GM19240 (cell line): Measurements from ENCODE around the gene PATL2.
"Not testable (repeated sequence)": the region's sequence is repeated elsewhere in the genome, so short reads cannot be mapped to it uniquely, and the experiment has no call there.

Experiments
- DNase-seq: peaks from one replicate; pipeline ENCODE4 v3.0.0; 2011; ENCODE audit warnings: low spot score; ENCODE audit not compliant: insufficient read length

Gene PATL2

DNA sequence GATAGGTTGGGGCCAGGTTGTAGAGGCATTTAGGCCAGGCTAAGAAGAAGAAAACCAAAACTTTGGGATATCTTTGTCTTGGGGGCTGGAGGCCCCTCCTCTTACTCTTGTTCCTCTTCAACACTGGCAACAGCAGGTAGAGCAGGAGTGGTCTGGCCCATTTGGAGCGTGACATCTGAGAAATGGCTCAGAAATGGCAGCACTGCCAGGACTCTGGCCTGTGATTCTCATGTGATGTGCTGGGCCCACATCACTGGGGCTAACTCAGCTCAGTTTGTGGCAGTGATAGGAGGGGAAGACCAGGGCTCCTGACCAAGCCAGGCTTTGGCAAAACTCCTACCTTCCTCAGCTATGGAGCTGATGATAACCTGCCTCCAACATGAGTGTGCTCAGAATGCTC lies 18.5 kb downstream of the PATL2 start:
- DNase-seq = no peak

DNA sequence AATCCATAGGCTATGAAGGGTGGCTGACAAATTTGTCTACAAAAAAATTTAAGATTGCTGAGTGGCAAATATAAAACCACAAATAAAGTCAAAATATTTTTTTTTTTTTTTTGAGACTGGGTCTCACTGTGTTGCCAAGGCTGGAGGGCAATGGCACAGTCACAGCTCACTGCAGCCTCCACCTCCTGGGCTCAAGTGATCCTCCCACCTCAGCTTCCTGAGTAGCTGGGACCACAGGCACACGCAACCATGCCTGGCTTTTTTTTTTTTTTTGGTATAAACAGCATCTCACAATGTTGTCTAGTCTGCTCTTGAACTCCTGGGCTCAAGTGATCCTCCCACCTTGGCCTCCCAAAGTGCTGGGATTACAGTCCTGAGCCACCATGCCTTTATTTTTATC lies 20.9 kb downstream of the PATL2 start:
- DNase-seq = not testable (repeated sequence)

DNA sequence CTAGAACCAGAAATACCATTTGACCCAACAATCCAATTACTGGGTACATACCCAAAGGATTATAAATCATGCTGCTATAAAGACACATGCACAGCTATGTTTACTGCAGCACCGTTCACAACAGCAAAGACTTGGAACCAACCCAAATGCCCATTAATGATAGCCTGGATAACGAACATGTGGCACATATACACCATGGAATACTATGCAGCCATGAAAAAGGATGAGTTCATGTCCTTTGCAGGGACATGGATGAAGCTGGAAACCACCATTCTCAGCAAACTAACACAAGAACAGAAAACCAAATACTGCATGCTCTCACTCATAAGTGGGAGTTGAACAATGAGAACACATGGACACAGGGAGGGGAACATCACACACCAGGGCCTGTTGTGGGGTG lies 21.8 kb downstream of the PATL2 start:
- DNase-seq = not testable (repeated sequence)

DNA sequence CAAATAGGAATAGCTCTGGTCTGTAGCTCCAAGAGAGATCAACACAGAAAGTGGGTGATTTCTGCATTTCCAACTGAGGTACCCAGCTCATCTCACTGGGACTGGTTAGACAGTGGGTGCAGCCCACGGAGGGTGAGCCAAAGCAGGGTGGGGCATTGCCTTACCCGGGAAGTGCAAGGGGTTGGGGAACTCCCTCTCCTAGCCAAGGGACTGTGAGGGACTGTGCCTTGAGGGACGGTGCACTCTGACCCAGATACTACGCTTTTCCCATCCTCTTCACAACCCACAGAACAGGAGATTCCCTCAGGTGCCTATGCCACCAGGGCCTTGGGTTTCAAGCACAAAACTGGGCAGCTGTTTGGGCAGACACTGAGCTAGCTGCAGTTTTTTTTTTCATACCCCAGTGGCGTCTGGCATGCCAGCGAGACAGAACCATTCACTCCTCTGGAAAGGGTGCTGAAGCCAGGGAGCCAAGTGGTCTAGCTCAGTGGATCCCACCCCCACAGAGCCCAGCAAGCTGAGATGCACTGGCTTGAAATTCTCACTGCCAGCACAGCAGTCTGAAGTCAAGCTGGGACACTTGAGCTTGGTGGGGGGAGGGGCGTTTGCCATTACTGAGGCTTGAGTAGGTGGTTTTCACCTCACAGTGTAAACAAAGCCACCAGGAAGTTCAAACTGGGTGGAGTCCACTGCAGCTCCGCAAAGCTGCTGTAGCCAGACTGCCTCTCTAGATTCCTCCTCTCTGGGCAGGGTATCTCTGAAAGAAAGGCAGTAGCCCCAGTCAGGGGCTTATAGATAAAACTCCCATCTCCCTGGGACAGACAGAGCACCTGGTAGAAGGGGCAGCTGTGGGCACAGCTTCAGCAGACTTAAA lies 28.1 kb downstream of the PATL2 start:
- DNase-seq = not testable (repeated sequence)

DNA sequence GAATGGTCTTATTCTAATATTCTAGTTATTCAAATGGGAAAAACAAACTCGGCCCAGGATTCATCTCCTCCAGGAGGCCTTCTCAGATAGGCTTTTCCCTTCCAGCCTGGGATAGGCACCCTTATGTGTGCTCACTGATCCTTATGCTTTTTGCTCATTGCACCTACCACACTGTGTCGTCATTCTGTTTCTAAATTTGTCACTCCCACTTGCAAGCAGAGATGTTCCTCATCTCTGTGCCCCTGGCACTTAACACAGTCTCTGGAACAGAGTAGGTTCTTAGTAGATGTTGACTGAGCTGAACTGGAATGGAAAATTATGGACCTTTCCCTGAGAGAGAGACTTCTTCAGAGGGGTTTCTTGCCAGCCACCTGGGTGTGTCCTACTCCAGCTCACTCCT lies 28.9 kb downstream of the PATL2 start:
- DNase-seq = no peak

DNA sequence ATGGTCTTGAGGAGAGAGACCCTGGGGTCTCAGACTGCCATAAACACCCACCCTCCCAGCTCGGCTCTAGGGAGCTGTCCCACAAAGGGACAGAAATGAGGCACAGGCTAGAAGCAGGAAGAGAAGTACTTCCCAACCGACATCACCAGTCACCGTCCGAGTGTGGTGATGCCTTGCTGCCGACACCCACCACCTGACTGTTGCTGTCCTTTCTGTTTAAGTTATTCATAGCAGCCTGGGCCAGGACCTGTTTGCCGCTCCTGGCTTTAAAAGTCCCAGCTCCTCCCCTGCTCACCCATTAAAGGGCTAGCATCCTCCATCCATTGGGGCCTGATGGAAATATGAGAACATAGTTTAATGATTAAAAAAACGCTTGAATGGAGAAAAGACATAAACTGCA lies 34.4 kb downstream of the PATL2 start:
- no peak for DNase-seq

DNA sequence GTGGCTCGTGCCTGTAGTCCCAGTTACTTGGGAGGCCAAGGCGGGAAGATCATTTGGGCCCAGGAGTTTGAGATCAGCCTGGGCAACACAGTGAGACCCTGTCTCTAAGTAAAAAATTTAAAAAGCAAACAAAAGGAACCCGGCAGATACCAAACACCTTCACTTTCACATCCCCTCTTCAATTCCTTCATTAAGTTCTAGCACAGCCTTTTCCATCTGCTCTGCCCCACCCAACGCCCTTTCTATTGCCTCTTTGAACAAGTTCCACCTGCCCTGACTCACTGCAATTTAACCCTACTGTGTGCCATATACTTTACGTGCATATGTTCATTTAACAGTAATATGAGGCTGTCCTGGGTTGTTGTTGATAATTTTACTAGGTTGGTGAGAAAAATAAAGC lies 35.2 kb downstream of the PATL2 start:
- no peak for DNase-seq

DNA sequence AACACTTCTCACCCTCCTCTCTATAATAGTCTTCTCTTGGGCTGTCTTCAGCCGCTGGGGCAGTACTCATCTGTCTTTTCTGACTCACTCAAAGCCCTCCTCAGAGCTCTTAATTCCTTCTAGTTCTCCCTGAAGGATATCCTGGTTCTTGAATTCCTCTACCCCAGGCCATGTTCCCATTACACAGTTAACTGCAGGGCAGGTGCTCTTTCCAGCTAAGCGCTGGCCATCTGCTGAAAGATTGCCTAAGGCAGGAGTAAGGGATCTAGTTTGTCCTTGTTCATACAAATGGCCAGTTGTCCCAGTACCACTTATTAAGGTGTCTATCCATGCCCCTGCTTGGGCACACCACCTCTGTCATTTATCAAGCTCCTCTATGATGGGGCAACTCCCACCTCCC lies 37.5 kb downstream of the PATL2 start:
- no peak for DNase-seq

DNA sequence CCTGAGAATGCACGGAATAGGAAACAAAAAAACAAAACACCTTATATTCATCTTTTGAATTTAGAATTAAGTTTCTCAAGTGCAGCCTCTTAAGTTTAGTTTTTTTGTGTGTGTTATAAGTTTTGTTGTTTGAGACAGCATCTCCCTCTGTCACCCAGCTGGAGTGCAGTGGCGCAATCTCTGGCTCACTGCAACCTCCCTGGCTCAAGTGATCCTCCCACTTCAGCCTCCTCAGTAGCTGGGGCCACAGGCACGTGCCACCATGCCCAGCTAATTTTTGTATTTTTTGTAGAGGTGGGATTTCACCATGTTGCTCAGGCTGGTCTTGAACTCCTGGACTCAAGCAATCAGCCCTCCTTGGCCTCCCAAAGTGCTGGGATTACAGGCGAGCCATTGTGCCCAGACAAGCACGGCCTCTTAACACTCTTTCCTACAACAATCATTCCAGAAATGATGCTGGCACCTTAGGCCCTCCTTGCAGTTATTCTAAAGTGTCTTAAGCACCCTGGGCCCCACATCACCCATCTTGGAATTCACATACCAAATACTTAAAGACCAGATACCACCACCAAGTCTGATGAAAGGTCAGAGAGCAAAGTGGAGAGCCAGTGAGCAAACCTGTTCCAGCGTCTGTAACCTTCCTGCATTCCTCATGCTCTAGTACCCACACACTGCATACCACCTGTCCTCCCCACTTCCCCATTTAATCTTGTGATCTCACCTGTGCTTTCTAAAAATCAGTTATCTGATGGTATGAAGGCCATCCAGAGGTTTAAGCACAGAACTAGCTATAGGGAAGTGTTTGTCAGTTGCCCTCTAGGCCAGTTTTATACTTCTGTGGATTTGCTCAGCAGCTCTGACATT lies 40.8 kb downstream of the PATL2 start:
- no peak for DNase-seq

DNA sequence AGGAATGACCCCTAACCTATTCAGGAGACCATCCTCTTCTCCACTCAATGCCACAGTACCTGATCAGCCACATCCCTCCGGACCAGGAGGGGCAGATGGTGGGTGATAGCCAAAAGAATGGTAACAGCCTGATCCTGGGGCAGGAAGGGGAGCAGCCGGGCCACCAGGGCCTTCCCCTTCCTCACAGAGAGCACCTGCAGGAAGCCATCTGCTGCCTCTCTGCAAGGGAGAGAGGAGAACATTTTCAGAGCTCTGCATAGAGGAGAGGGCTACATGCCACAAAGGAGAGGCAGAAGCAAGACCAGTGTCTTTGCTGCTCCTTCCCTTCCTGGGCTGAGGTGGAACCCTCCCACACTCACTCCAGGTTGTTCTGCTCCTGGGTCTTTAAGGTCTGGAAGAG lies 42.2 kb downstream of the PATL2 start:
- no peak for DNase-seq

DNA sequence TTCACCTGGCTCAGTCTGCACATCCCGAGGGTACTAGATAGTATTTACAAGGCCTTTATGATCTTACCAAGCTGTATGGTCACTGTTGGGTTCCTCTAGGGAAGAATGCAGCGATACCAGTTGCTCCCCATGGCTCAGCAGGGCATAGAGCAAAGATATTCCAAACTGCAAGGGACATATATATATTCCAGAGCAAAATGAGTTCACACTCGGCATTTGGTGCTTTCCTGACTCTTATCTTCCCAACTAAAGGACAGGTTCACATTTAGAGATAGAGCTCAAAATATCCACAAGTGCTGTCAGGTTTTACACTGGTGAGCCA lies 44.1 kb downstream of the PATL2 start:
- DNase-seq = no peak

DNA sequence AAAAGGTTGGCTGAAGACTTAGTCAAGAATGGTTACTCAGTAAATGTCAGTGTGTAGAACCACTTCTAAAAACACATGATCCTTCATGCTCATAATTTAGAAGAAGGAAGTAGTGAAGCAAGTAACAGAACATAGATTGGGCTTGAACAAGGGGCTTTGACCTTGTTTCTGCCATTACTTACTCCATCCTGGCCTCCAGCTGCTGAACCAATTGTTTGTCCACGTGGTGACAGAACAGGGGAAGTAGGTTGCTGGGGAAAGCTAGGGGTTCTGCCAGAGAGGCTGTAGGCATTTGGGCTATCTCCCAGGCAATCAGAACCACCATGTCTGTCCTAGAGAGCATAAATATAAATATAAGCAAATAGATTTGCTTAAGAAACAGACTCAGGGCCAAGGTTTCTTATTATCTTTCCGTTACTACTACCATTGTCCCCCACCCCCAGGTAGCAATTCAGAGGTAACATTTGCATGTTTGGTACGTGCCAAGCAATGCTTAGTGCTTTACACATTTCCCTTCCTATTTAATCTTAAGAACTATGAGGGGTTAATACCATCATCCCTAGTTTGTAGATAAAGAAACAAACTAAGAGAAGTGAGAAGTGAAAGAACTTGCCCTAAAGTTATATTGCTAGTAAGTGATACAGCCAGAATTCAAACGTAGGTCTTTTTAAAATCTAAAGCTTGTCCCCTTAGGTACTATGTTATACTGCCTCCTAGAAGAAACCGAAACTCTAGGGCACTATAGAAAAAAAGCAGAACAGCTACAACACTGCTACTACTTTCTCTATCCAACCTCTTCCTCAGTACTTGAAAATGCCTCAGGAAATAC lies 44.7 kb downstream of the PATL2 start:
- no peak for DNase-seq

DNA sequence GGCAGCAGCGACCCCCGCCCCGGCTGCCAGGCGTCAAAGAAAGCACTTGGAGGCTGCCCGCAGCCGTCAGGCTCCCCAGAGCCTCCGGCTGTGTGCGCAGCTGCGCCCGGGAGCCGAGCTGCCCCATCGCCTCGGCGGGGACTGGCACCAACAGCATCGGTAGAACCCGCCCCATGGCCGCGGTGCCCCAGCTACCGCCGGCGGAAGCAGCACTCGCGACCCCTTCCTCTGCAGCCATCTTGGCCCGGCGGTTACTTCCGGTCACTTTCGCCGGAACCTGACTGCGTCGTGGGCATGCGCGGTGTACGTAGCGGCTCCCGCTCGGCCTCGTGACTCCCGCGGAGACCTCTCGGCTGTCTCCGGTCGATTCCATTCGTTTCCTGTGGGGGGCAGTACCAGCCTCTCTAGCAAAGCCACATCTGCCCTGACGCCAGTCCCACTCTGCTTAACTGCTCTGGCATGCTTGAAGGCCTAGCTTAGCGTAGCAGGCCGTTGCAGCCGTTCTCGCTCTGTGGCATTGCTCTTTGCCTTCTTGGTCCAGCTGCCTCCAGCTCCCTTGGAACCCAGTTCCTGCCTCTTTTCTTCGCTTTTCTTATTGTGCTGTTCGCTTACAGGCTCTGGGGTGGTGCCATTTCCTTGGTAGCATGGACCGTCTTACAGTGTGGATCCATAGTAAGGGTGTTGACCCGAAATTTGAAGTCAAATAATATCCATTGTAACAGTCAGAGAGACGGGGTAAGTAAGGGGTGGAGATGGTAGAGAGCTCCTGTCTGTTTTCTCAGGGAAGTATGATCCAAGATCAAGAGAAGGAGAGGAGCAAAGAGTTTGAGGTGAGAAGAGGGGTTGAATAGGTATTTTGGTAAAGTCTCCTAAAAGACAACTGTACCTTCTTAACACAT lies 47.5 kb downstream of the PATL2 start, which contains the start of gene SPG11:
SPG11 (minus strand) TSS at position 253 of the 899 bp plus-strand sequence; CDS start at position 238, 15 bp downstream.
- peak; percentile 64 for DNase-seq

DNA sequence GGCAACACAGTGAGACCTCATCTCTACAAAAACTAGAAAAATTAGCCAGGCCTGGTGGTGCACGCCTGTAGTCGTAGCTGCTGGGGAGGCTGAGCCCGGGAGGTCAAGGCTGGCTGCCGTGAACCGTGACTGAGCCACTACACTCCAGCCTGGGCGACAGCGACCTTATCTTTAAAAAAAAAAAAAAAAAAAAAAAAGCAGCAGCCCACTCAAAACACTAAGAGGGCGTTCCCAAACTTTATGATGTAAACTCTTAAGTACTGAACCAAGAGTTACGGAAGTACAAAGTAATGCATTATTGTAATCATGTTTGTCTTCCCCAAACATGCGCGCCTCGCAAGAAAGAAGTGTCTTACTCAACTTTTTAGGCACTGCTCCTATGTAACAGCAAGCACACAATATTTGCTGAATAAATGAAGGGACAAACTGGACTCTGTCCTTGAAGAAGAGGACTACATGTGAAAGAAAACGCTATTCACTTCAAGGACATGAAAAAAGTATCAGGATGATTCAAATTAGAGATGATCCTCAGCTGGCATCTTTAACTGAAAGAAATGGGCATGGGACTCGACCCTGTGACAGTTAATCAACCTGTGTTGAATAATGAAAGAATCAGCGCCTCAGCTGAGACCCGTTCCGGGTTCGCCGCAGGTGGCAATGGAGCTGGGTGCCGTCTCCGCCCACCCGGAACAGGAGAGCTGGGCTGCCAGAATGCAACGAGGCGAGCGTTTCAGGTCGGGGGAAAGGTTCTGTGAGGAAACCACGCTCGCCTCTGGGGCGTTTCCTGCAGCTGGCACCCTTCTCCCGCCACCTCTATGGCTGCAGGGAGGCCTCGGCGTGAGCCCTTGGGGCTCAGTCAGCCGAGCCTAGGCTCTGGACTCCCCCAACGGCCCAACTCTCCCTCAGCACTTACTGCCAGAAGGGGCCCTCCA lies 48.4 kb downstream of the PATL2 start:
- no peak for DNase-seq

DNA sequence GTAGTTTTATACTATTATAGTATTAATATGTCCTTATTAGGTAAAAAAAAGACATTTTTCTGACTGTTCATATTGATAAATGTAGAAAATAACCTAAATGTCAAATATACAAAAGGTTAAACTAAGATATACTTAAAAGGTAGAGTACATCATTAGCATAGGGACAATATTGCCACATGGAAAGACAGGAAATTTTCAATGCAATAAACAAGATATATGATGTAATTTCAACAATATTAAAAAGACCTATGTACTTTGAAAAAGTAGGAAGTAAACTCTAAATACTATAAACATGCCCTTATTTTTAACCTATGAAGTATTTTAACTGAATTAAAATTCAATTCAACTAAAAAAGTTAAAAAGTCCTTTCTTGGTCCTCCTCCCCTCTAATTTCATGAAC lies 49.5 kb downstream of the PATL2 start:
- no peak for DNase-seq

DNA sequence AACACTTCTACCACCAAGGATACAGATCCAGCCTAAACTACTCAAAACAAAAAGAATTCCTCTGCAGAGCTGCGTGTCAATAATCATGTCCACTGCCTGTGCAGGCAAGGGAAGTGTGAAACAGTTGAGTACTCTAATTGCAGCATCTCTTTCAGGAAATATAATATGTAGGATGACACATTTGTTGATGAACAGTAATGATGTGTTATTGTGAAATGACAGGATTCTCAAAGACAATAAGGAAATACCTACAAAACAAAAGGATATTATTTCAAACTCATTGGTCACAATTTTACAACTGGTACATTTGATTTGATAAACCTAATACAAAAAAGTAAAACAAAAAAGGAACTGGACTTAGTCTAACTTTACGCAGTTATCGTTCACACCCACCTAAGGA lies 52.1 kb downstream of the PATL2 start:
- no peak for DNase-seq

DNA sequence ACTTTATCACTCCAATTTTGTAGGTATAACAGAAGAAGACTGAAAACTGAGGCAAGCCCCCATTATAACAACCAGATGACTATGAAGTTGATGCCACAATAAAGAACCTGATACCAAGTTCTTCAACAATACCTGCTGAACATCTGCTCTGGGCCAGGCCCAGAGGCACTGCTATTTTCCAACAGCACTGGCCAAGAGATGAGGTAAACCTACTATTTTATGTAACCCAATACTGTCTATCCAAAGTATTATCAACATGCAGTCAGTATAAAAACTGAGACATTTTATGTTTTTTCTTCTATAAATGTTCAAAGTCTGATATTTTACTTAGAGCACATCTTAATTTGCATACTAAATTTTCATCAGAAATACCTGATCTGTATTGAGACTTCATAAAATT lies 53.7 kb downstream of the PATL2 start:
- DNase-seq = no peak

DNA sequence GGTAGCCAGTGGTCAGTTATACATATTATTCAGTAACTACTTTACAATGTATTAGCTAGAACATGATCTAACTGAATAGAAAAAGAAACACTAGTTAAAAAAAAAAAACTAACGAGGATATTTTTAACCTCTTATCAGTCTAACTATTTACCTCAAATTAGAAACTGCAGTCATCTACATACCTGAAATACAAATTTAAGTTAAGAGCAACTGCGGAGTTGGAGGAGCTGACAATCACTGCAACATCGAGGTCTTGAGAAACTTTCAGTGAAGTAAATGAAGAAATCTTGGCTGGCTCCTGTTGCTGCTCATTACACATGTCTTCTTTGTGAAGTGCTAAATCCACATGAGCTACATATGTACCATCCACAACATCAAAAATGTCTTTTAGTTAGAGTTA lies 54.2 kb downstream of the PATL2 start:
- DNase-seq = no peak

DNA sequence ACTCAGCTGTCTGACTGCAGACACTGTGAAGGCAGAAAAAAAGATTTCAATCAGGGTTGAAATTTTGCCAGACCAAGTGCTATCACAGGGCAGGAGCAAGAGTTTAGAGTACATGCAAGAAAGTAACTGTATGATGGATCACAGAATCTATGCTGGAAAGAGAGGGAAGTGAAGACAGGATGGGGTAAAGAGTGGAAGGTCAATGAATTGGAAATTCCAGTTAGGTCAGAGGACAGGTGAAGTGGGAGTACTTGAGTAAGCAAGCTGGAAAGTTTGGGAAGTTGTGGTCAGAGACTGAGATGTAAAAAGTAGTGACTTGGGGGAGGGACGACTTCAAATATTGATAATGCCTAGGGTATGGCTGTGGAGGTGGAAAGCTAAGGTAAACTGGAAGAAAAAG lies 54.8 kb downstream of the PATL2 start:
- no peak for DNase-seq

DNA sequence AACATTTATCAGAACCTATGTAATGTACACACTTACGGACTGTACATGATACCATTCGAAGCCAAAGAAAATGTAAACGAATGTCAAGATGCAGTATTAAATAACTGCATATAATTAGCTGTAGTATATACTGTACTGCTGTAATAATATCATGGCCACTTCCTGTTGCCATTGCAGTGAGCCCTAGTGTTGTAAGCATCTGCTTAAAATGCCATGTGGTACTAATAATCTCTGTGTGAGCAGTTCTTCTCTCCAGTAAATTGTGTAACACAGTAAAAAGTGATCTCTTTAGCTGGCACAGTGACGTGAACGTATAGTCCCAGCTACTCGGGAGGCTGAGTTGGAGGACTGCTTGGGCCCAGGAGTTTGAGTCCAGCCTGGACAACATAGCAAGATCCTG lies 56.3 kb downstream of the PATL2 start:
- no peak for DNase-seq
